Measurements from ENCODE around the gene IL16.
"Not testable (repeated sequence)": the region's sequence is repeated elsewhere in the genome, so short reads cannot be mapped to it uniquely, and the experiment has no call there.

IL16 gene

DNA sequence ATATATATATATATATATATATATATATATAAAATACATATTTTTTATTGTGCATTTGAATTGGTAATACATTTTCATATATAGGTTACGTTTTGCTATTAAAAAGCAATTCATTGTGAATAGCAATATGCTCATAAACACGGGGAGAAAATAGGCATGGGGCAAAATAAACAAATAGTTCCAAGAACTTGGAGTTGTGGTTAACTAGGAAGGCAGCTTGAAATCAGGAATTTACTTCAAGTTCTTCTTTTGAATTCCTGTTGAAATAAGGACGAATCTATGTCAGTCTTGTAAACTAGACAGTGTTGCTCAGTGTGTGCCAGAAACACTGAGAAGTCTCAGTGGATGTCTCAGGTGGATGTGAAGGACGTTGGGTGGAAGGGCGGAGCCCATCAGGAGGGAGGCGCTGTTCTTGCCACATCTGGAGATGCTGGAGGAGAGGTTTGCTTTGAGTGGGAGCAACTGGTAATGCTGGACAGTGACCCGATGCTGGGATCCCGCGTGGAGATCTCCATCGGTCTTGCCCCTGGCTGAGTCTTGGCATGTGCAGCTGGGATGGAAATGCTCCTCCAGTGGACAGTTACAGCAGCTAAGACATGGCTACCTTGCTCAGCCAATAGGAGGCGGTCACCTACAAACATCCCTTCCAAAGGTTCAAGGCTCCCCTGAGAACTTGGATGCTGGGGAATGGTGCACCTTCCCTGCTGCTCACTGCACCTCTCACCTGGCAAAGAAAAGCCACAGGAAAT is 2.5 kb downstream of the IL16 start:
- in situ Hi-C loops (cut with MboI; ENCODE audit: low sequenced_read_pairs): no loop called here

DNA sequence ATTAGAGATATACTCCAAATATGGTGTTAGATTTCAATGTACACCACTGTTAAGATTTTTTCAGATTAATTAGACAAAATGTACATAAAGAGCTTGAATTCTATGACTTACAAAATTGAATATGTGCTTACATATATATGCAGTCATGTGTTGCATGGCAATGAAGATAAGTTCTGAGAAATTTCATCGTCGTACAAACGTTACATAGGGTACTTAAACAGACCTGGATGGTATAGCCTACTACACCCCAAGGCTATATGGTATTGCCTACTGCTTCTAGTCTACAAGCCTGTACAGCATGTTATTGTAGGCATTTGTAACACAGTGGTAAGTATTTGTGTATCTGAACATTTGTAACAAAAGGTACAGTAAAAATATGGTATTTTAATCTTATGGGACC is 9.3 kb downstream of the IL16 start:
- in situ Hi-C loops (cut with MboI; ENCODE audit: low sequenced_read_pairs): no loop called here

DNA sequence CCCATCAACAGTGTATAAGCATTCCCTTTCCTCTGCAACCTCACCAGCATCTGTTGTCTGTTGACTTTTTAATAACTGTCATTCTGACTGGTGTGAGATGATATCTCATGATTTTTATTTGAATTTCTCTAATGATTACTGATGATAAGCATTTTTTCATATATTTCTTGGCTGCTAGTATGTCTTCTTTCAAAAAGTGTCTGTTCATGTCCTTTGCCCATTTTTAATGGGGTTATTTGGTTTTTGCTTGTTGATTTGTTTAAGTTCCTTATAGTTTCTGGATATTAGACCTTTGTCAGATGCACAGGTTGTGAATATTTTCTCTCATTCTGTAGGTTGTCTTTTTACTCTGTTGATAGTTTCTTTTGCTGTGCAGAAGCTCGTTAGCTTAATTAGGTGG is 11.3 kb downstream of the IL16 start:
- in situ Hi-C loops (cut with MboI; ENCODE audit: low sequenced_read_pairs): not testable (repeated sequence)

DNA sequence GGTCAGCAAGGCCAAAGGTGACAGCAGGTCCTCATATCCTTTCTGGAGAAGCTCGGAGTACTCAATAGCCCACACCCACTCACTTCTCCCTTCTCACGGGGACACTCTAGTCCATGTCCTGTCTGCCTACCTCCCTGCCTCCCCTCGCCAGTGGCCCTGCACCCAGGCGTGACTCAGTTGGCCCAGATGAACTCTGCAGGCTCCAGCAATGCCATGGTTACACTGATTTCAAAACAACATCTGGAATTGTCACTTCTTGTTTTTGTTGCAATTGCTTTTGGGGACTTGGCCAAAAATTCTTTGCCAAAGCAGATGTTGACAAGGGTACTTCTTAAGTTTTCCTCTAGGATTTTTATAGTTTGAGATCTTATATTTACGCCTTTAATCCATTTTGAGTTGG is 13.0 kb downstream of the IL16 start:
- in situ Hi-C loops (cut with MboI; ENCODE audit: low sequenced_read_pairs): no loop called here

DNA sequence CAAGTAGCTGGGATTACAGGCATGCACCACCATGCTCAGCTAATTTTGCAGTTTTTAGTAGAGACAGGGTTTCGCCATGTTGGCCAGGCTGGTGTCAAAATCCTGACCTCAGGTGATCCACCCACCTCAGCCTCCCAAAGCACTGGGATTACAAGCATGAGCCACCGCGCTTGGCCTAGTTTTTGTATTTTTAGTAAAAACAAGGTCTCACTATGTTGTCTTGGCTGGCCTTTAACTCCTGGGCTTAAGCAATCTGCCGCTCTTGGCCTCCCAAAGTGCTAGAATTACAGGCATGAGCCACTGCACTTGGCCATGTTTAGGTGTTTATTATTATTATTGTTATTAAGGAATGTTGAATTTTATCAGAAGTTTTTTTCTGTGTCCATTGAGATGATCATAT is 14.7 kb downstream of the IL16 start:
- in situ Hi-C loops (cut with MboI; ENCODE audit: low sequenced_read_pairs): no loop called here

DNA sequence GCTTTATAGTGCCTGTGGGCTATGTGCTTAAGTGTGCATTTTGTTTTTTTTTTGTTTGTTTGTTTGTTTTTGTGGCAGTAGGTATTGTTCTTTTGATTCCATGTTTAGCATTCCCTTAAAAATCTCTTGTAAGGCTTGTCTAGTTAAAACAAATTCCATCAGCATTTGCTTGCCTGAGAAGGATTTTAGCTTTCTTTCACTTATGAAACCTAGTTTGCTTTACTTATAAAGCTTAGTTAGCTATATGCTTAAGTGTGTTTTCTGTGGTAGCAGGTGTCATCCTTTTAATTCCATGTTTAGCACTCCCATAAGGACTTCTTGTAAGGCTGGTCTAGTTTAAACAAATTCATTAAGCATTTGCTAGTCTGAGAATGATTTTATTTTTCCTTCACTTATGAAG is 17.3 kb downstream of the IL16 start:
- in situ Hi-C loops (cut with MboI; ENCODE audit: low sequenced_read_pairs): no loop called here

DNA sequence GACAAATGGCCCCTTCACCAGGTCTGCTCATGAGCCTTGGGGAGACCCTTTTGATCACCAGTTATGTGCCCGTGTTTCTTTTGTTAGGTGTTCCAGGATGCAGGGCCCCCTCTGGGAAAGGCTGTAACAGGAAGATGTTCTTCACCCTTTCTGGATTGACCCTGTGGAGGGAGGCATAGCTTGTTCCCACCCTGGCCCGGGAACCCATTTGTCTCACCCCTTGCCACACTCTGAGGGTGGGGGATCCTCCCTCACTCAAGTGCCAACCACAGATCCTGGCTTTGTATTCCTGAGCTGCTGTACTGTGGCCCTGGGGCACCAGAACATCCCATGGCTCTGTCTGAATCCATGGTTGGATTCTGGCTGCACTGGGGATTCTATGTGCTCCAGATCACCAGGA is 18.9 kb downstream of the IL16 start:
- in situ Hi-C loops (cut with MboI; ENCODE audit: low sequenced_read_pairs): no loop called here

DNA sequence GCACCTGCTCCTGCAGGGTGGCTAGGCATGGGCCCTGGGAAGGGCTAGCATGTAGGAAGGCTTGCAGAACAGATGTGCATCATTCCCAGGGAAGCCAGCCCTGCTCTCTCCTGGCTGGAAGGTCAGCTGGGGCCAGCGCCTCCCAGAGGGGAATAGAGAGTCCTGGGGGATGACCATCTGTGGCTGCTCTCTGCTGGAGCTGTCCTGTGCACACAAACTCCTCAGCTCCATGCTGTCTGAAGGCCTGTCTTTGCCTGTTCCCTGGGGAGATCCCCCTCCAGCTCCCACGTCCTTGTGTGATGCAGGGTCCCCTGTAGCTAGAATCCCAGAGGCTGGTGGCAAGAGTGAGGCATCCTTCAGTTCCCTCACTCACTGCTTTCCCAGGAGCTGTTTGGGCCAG is 19.3 kb downstream of the IL16 start:
- in situ Hi-C loops (cut with MboI; ENCODE audit: low sequenced_read_pairs): no loop called here

DNA sequence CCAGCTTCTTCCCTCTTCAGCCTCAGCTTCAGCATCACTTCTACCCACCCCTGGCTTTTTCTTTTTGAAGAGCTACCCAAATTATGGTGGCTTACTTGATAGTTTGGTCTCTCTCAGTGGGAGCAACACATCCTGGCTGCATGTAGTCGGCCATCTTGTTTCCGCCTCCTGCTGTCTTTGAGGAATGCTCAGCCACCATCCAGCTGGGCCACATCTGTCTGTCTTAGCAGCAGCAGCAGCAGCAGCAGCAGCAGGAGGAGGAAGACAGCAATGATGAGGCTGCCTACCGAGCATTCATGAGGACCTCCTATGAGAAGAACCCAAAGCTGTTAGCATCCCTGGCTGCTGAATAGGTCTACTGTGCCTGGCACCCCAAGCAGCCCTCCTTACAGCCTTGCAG is 19.7 kb downstream of the IL16 start:
- in situ Hi-C loops (cut with MboI; ENCODE audit: low sequenced_read_pairs): no loop called here

DNA sequence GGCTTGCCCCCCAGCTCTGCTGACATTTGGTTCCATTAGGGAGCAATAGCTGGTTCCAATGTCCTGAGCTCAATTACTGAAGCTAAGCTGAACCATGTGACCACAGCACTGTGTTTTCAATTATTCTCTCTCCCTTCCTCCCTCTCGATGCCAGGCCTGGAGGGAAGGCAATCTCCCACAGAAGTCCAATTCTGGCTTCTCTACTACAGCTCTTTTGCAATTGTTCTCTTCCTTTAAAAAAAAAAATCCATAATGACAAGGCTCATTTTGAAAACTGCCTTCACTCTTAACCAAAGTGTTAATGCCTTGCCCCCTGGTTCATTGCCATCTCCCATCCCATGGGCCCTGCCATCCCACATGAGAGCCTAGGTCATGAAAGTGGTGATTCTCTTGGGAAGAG is 24.8 kb downstream of the IL16 start:
- in situ Hi-C loops (cut with MboI; ENCODE audit: low sequenced_read_pairs): no loop called here

DNA sequence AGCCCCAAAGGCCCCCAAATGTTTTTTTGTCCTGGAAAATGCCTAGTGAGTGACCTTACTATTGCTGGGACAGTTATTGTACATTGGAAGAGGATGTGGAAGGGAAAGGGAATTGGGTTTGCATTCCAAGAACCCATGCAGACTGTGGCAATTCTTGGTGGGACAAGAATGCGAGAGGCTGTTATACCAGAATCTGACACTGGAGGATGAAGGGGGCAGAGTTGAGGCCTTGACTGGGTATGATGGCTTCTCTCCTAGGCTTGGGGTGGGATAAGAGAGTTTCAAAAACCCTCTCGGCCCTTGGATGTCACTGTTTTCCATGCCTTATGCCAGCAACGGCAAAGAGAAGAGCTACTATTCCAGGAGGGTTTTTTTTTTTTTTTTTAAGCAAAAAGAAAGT is 25.3 kb downstream of the IL16 start:
- in situ Hi-C loops (cut with MboI; ENCODE audit: low sequenced_read_pairs): no loop called here

DNA sequence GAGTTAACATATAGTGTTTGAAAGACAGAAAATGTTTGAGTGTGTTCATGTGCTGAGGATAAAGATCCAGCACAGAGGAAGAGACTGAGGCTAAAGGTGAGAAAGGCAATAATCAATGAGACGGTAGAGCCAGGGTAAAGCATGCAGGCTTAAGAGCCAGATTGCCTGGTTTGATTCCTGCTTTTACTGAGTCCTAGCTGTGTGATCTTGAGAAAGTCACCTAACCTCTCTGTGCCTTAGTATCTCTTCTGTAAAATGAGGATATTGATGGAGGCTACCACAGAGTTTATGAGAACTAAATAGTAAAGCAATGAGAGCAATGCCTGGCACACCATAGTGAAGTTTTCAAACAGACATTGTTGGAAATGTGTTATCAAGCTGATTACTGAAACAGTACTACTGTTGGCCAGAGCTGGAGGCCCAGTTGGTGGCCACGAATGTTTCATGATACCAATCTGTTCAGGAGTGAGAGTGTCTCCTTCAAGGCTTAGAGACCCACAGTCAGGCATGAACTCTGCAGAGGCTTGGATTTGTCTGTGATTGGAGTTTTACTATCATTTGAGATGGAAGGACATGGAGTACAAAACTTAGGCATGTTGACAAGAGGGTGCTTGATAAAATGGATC is 26.8 kb downstream of the IL16 start:
- in situ Hi-C loops (cut with MboI; ENCODE audit: low sequenced_read_pairs): no loop called here

DNA sequence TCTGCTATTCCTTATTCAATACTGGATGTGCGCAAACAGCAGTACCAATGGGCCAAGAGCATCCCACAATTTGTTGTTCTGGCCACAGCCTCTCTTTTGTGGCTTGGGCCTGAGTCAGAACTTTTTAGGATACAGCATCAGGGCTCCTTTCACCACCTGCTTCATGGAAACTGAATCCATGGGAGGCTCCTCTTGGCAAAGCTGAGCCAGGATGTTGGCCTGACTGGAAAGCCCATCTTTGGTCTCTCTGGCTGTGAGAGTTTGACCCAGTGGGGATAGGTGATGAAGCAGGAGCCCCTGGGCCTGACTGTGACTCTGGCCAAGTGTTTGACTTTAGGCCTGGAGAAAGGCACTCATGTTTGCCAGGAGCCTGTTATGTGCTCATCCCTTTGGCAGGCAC is 27.6 kb downstream of the IL16 start:
- in situ Hi-C loops (cut with MboI; ENCODE audit: low sequenced_read_pairs): no loop called here

DNA sequence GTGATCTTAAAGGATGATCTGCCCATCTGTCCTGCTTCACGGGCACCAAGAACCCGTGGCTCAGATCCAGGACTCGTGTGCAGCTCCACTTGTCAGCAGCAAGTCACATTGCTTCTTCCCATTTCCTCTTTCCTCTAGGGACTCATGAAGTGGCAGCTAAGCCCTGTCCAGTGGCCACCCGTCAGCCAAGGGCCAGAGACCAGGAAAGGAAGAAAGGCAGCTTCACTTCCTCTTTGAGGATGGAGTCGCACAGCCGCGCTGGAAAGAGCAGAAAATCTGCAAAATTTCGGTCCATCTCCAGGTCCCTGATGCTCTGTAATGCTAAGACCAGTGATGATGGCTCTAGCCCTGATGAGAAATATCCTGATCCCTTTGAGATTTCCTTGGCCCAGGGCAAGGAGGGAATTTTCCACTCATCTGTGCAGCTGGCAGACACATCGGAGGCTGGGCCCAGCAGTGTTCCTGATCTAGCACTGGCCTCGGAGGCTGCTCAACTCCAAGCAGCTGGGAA is 28.5 kb downstream of the IL16 start:
- in situ Hi-C loops (cut with MboI; ENCODE audit: low sequenced_read_pairs): no loop called here

DNA sequence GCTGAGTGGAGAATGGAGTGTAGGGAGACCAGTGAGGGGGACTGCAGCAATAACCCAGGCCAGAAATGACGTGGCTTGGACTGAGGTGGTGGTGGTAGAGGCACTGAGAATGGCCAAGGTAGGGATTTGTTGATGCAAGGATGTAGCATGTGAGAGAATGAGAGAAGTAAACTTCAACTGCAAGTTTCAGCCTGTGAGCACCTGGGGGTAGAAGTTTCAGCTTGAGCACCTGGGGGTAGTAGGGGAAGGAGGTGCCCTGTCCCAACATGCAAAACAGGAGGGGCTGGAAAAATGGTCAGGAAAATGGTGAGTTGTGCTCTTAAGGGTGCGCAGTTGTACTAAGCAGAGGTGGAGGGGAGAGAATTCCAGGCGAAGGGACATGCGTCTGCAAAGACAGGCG is 31.0 kb downstream of the IL16 start:
- in situ Hi-C loops (cut with MboI; ENCODE audit: low sequenced_read_pairs): no loop called here

DNA sequence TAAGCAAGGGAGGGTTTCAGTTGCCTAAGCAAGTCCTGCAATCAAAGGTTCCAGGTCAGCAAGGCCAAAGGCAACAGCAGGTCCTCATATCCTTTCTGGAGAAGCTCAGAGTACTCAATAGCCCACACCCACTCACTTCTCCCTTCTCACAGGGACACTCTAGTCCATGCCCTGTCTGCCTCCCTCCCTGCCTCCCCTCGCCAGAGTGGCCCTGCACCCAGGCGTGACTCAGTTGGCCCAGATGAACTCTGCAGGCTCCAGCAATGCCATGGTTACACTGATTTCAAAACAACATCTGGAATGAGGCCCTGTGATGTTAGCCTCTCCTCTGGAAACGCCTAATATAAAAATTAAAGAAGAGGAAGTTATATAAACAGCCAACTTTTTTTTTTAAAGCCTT is 32.9 kb downstream of the IL16 start:
- in situ Hi-C loops (cut with MboI; ENCODE audit: low sequenced_read_pairs): no loop called here

DNA sequence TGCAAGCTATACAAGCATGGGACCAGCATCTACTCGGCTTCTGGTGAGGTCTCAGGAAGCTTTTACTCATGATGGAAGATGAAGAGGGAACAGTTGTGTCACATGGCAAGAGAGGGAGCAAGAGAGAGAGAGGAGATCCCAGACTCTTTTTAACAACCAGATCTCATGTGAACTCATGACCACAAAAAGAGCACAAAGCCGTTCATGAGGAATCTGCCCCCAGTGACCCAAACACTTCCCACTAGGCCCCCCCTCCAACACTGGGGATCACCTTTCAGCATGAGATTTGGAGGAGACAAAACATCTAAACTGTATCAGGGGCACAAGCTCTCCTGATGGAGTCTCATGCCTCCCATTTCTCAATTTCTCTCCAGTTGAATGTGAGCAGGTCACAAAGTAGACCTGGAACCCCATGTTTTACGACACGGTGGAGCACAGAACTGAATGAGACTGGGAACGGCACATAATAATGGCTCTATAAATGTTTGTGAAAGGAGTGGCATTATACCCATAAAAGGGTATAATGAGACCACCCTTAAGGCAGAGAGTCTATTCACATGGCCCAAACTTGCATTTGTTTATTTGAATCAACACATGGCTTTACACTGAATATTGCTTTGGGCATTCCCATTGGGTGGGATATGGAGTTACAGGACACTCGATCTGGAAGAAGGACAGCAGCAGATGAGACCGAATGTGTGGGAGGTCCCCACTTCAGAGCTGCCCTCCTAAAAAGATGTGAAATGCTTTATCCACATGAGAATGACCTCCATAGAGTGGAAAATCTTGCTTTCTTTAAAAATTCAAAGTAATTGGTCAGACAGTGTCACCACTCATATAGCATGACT is 38.8 kb downstream of the IL16 start:
- in situ Hi-C loops (cut with MboI; ENCODE audit: low sequenced_read_pairs): no loop called here

DNA sequence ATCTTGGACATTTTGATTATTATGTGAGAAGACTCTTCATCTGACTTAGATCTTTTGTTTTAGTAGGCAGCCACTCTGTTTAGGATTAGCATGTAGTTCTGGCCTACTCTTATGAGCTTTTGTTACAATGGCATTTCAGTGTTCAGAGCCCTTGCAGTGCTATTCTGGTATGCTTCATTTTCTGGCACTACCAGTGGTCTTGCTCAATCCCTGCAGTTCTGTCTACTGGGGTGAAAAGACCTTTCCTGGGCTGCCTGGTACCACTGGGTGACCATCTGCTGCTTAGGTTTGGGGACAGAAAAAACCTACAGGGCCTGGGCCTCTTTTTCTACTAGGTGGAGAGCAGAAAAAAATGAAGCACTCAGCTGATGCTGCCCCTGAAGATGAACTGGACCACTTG is 42.5 kb downstream of the IL16 start:
- in situ Hi-C loops (cut with MboI; ENCODE audit: low sequenced_read_pairs): no loop called here

DNA sequence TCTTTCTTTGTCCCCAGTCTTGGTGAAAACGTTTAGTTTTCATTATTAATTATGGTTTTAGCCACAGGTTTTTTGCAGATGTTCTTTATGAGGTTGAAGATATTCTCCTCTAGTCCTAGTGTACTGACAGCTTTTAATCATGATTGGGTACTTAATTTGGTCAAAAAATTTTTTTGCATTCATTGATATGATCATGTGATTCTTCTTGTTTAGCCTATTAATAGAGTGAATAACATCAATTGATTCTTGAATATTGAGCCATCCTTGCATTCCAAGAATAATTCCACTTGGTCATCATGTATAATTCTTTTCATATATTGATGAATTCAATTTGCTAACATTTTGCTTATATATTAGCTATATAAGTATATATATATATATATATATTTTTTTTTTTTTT is 46.1 kb downstream of the IL16 start:
- in situ Hi-C loops (cut with MboI; ENCODE audit: low sequenced_read_pairs): no loop called here

DNA sequence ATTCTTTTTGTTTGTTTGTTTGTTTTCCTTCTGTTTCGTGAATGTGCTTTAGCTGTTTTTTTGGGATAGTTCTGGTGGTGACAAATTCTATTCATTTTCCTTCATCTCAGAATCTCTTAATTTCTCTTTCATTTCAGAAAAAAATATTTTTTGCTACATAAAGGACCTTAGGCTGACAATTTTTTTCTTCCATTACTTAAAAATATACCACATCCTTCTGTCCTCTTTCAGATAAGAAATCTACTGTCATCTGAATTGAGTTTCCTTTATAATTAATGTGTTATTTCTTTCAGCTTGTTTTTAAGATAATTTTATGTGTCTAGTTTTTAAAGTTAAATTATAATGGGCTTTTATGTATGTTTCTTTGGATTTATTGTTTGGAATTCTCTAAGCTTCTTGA is 47.6 kb downstream of the IL16 start:
- in situ Hi-C loops (cut with MboI; ENCODE audit: low sequenced_read_pairs): no loop called here

DNA sequence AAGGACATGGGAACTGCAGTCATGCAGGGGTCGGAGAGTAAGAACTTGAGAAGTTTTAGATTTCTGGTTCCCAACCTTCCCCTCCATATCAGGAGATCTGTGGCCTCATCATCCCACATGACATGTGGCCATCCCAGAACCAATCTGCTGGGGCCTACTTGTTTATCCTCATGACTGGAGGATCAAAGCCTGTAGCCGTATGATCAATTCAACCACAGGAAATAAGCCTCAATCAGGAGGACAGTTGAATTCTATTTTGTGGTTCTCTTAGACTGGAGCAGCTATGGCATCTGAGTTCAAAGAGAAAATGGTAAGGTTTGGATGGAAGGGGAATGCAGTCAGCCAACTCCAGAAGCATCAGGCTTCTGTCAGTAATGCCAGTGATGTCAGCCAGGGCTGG is 57.2 kb downstream of the IL16 start:
- in situ Hi-C loops (cut with MboI; ENCODE audit: low sequenced_read_pairs): loop anchor here (25.0 kb wide), 1 partner anchor 142 kb away; no protein-coding TSS in a partner anchor
